ENCODE measurements around the gene CHTF8. TPM values are rescaled to one million over a fixed set of nuclear protein-coding genes. Genes with fewer than 3 reads are reported as not detected.
"Not testable (repeated sequence)": the region's sequence is repeated elsewhere in the genome, so short reads cannot be mapped to it uniquely, and the experiment has no call there.

Gene CHTF8
- total RNA-seq, 1 experiment from 2014 or later = 161 TPM

DNA sequence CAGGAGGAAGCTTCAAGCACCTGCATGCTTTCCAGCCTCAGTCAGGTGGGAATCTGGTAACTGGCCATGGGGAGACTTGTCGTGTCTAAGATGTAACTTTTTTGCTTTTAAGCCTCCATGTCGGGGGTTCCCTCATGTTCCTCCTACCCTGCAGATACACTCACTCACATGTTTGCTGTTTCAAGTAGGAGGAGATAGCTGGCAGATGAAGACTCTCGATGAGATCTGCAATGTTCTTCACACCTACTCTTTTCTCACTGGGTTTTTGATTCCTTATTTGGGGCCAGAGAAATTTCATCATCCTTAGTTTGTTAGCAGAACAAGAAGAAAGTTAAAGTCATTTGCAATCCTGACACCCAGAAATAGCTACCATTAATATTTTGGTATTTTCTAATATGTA is 24.8 kb upstream of the CHTF8 start:
- H3F3A ChIP-seq (ENCODE audit: insufficient read depth, low read depth) = peaks cover 5% of the 10 kb centered on the region; the same call in 1 of the 2 replicates
- no peaks in the 10 kb centered on the region for H3K79me2 ChIP-seq (ENCODE audit: low read depth)
- H3K4me2 ChIP-seq = no peak overlapping the region
- no peak overlapping the region for H3K27ac ChIP-seq
- no peak overlapping the region for H2AFZ ChIP-seq
- POLR2A ChIA-PET (ENCODE audit: unreplicated experiment) = no interaction called here
- CTCF ChIA-PET = no interaction called here
- peaks cover 33% of the 10 kb centered on the region for H3K36me3 ChIP-seq (ENCODE audit: low read depth)
- BruUV-seq (replicated peaks) = no TSS peak
- H3K9me3 ChIP-seq (ENCODE audit: insufficient read depth, low read depth) = no peaks in the 10 kb centered on the region
- no peaks in the 10 kb centered on the region for H3K4me1 ChIP-seq (replicated peaks; ENCODE audit: insufficient read depth)
- DNase-seq = no peak
- intact Hi-C loops (cut with micrococcal nuclease; ENCODE audit: unreplicated experiment) = no loop called here
- H3K4me3 ChIP-seq = no peak overlapping the region
- no peaks in the 10 kb centered on the region for H3K9me2 ChIP-seq (ENCODE audit: insufficient read depth)
- H3K27me3 ChIP-seq (ENCODE audit: insufficient read depth, low read depth) = no peaks in the 10 kb centered on the region
- H4K20me1 ChIP-seq (ENCODE audit: insufficient read depth) = no peaks in the 10 kb centered on the region
- TF ChIP-seq CTCF (conservative IDR thresholded peaks at IDR 0.05) = no peak
- no peak for TF ChIP-seq EZH2 (IDR thresholded peaks at IDR 0.05; ENCODE audit: low read depth)

DNA sequence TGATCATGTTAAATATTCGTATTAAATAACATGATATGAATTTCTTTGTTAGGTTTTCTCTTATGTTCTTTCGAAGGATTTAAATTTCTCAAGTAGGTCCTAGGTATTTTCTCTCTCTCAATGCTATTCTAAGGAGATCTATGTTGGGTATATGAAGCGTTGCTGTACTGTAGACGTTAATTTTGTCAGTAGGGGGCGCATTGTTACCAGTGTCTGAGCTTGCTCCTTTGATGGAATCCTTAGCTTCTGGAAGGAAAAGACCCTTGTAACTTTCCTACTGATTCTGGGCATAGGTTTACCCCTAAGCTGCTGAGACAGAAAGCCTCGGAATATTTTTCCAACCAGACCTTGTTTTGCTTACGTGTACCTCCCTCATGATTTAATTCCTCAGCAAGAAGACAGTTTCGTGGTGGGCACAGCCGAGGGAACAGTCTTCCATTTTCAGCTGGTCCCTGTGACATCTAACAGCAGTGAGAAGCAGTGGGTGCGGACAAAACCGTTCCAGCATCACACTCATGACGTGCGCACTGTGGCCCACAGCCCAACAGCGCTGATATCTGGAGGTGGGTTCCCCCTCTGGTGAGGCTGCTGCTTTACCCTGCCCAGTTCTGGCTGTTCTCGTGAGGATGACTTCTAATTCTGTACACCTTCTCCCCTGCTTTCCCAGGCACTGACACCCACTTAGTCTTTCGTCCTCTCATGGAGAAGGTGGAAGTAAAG is 17.9 kb upstream of the CHTF8 start:
- no peaks in the 10 kb centered on the region for H3K79me2 ChIP-seq (ENCODE audit: low read depth)
- CTCF ChIA-PET = interaction anchor here (0.5 to 1.3 kb wide), 7 partner anchors 18 to 548 kb away, joined by 3 read pairs; no protein-coding TSS in a partner anchor
- peaks cover 32% of the 10 kb centered on the region; the same call in 1 of the 2 replicates for H3F3A ChIP-seq (ENCODE audit: insufficient read depth, low read depth)
- POLR2A ChIA-PET (ENCODE audit: unreplicated experiment) = interaction anchor here (0.6 to 0.7 kb wide), 4 partner anchors 41 to 844 kb away, joined by 3 read pairs; no protein-coding TSS in a partner anchor
- H3K9me2 ChIP-seq (ENCODE audit: insufficient read depth) = no peaks in the 10 kb centered on the region
- TF ChIP-seq EZH2 (IDR thresholded peaks at IDR 0.05; ENCODE audit: low read depth) (no peak), CTCF (conservative IDR thresholded peaks at IDR 0.05) (peak; percentile 87)
- H3K27ac ChIP-seq = no peak overlapping the region
- no peaks in the 10 kb centered on the region for H3K9me3 ChIP-seq (ENCODE audit: insufficient read depth, low read depth)
- BruUV-seq (replicated peaks) = no TSS peak
- H3K4me2 ChIP-seq = no peak overlapping the region
- peaks cover 35% of the 10 kb centered on the region for H3K36me3 ChIP-seq (ENCODE audit: low read depth)
- DNase-seq = peak; percentile 34 to 53
- H2AFZ ChIP-seq = no peak overlapping the region
- no peaks in the 10 kb centered on the region for H3K27me3 ChIP-seq (ENCODE audit: insufficient read depth, low read depth)
- H3K4me1 ChIP-seq (replicated peaks; ENCODE audit: insufficient read depth) = no peaks in the 10 kb centered on the region
- no peak overlapping the region for H3K4me3 ChIP-seq
- 0 out of 2 replicates have a peak, but pooled peaks cover 4% of the 10 kb centered on the region for H4K20me1 ChIP-seq (ENCODE audit: insufficient read depth)
- intact Hi-C loops (cut with micrococcal nuclease; ENCODE audit: unreplicated experiment) = loop anchor here (1.0 kb wide), 1 partner anchor 137 kb away; no protein-coding TSS in a partner anchor

GRCh38 chr16:69149621-69150020 is 17.2 kb upstream of the CHTF8 start:
- CTCF ChIA-PET = interaction anchor here (0.7 to 1.3 kb wide), 2 partner anchors 136 to 137 kb away, joined by 3 read pairs; no protein-coding TSS in a partner anchor
- POLR2A ChIA-PET (ENCODE audit: unreplicated experiment) = interaction anchor here (0.7 kb wide), 1 partner anchor 127 kb away, joined by 3 read pairs; no protein-coding TSS in a partner anchor
- H3K36me3 ChIP-seq (ENCODE audit: low read depth) = peaks cover 38% of the 10 kb centered on the region

More at GRCh38 chr16:69149621-69150020, 17.2 kb upstream of the CHTF8 start:
- DNase-seq; H3K4me3 ChIP-seq; H3K9me3 ChIP-seq (ENCODE audit: insufficient read depth, low read depth); H4K20me1 ChIP-seq (ENCODE audit: insufficient read depth); H3K27me3 ChIP-seq (ENCODE audit: insufficient read depth, low read depth); H3K79me2 ChIP-seq (ENCODE audit: low read depth); BruUV-seq (replicated peaks); H2AFZ ChIP-seq; H3K27ac ChIP-seq; H3K4me1 ChIP-seq (replicated peaks; ENCODE audit: insufficient read depth); H3K4me2 ChIP-seq; H3K9me2 ChIP-seq (ENCODE audit: insufficient read depth): not testable (repeated sequence)
- intact Hi-C loops (cut with micrococcal nuclease; ENCODE audit: unreplicated experiment) = loop anchor here (1.0 kb wide), 1 partner anchor 138 kb away; no protein-coding TSS in a partner anchor
- H3F3A ChIP-seq (ENCODE audit: insufficient read depth, low read depth) = peaks cover 34% of the 10 kb centered on the region; the same call in 1 of the 2 replicates

Measured in PC-9 (cell line).